Prostate gland (tissue), 2 donors: Measurements from ENCODE around the gene DYNC1H1. TPM values are rescaled to one million over a fixed set of nuclear protein-coding genes. Genes with fewer than 3 reads are reported as not detected.

Experiments used
- DNase-seq: peaks from one replicate; pipeline ENCODE4 v3.0.0-alpha.2; 2019; ENCODE audit warnings: low spot score
- H3K27ac ChIP-seq, 2 donors: fragments of 200-600 bp; sonication (generic); 2 replicates each; pipeline ENCODE4 v1.5.1; 2017 to 2019
- H3K27me3 ChIP-seq: fragments of 200-600 bp; sonication (generic); replicated peaks from 2 replicates; pipeline ENCODE4 v1.5.1; 2019; ENCODE audit not compliant: insufficient read depth
- H3K36me3 ChIP-seq, 2 donors: fragments of 200-600 bp; sonication (generic); 1 replicate in 1 of 2; 2 replicates in 1 of 2; pipeline versions ENCODE4 v1.5.1 to v1.8.1; 2017 to 2019
- H3K4me1 ChIP-seq: fragments of 200-600 bp; sonication (generic); replicated peaks from 2 replicates; pipeline ENCODE4 v1.5.1; 2019
- H3K4me3 ChIP-seq, 2 donors: fragments of 200-600 bp; sonication (generic); 2 replicates each; pipeline ENCODE4 v1.5.1; 2017 to 2019
- H3K9me3 ChIP-seq: fragments of 200-600 bp; sonication (generic); 2 replicates; pipeline ENCODE4 v1.5.1; 2017
- CTCF ChIP-seq, 4 experiments: fragments of 200-600 bp in 2 of 4; fragments of 450-650 bp in 2 of 4; sonication (generic) in 2 of 4; IDR thresholded peaks; 1 replicate in 3 of 4; 2 replicates in 1 of 4; pipeline ENCODE4 v1.5.1; 2016 to 2019; ENCODE audit warnings: antibody characterized with exemption in 4 of 4, mild to moderate bottlenecking in 2 of 4, moderate library complexity in 2 of 4
- POLR2A ChIP-seq: fragments of 450-650 bp; IDR thresholded peaks from one replicate; pipeline ENCODE4 v1.6.1; 2016; ENCODE audit warnings: antibody characterized with exemption, mild to moderate bottlenecking
- POLR2AphosphoS5 ChIP-seq: sonication (generic); formaldehyde crosslinking; IDR thresholded peaks from one replicate; pipeline ENCODE4 v1.6.1; 2017; ENCODE audit warnings: antibody characterized with exemption
- WGBS: methylation state at CpG from one replicate; pipeline ENCODE4 v1.1.5; 2018; 5-methylcytosine and 5-hydroxymethylcytosine counted together
- intact Hi-C: fragments of 100-400 bp; cut with DNase I; formaldehyde crosslinking; loops from one replicate; pipeline ENCODE4 v1.14.2; 2022
- total RNA-seq, 2 donors: library from RNA; depleted of rRNA; stranded (reverse); fragments of >200 nt; gene quantifications; one replicate each; pipeline ENCODE4 v1.1.0, GENCODE V29; 2016

Gene DYNC1H1
- total RNA-seq, 2 donors from 2014 or later, result 366 to 616 TPM

GRCh38 chr14:101997429-101998336, 33.3 kb downstream of the DYNC1H1 start:
- Histone ChIP-seq H3K36me3 (peaks cover 26 to 52% of the 10 kb centered on the region in 2 donors), H3K9me3 (no peaks in the 10 kb centered on the region), H3K4me1 (no peaks in the 10 kb centered on the region), H3K27ac (no peak overlapping the region), H3K4me3 (no peak overlapping the region), H3K27me3 (no peaks in the 10 kb centered on the region)
- no peak for TF ChIP-seq POLR2A
- no peak for TF ChIP-seq CTCF (IDR thresholded peaks at IDR 0.05)
- TF ChIP-seq POLR2AphosphoS5, result no peak
- DNase-seq, result no peak
- intact Hi-C loops, result no loop called here
- WGBS, result 91% methylated on average over 18 of the region's 18 CpGs

DNA sequence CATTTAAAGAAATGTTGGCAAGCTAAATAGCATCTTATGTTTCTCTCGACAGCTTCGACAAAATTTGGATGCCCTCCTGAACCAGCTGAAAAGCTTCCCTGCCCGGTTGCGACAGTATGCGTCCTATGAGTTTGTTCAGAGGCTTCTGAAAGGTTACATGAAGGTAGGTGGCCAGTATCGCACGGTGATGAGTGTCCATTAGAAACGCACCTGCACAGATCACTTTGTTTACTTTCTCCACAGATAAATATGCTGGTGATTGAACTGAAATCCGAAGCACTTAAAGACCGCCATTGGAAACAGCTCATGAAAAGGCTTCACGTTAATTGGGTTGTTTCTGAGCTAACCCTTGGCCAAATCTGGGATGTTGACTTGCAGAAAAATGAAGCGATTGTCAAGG, 36.5 kb downstream of the DYNC1H1 start:
- Histone ChIP-seq H3K36me3 (peaks cover 38 to 41% of the 10 kb centered on the region in 2 donors), H3K27ac (no peak overlapping the region), H3K27me3 (no peaks in the 10 kb centered on the region), H3K4me3 (no peak overlapping the region), H3K9me3 (no peaks in the 10 kb centered on the region), H3K4me1 (no peaks in the 10 kb centered on the region)
- DNase-seq, result no peak
- TF ChIP-seq CTCF (IDR thresholded peaks at IDR 0.05) (no peak), POLR2A (no peak), POLR2AphosphoS5 (no peak)
- intact Hi-C loops, result no loop called here
- 87% methylated on average over 12 of the region's 12 CpGs for WGBS

- H3K27ac ChIP-seq, result no peak overlapping the region
- H3K4me1 ChIP-seq, result no peaks in the 10 kb centered on the region
- H3K27me3 ChIP-seq, result no peaks in the 10 kb centered on the region
- WGBS, result 91% methylated on average over 9 of the region's 9 CpGs
- intact Hi-C loops, result no loop called here
- TF ChIP-seq POLR2AphosphoS5, result no peak
- no peak for TF ChIP-seq CTCF (IDR thresholded peaks at IDR 0.05)
- no peak for DNase-seq
- no peak overlapping the region for H3K4me3 ChIP-seq
- H3K9me3 ChIP-seq, result no peaks in the 10 kb centered on the region
- peaks cover 29 to 59% of the 10 kb centered on the region in 2 donors for H3K36me3 ChIP-seq
These were observed 41.0 kb downstream of the DYNC1H1 start for GRCh38 chr14:102005336-102005735.

DNA sequence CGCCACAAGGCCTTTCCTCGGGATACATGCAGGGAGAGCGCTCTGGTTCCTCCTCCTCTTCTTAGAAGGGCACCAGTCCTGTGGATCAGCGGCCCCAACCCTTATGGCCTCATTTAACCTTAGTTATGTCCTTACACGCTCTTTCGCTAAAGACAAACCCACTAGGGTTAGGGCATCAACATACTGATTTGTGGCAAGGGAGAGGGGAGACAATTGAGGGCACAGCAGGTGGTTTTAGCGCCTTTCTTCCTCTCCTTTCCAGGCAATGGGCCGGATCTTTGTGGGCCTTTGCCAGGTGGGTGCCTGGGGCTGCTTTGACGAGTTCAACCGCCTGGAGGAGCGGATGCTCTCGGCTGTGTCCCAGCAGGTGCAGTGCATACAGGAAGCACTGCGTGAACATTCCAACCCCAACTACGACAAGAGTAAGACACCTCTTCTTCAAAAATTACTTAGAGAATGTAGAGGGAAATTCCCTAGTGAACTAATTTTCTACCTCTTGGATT, 43.6 kb downstream of the DYNC1H1 start:
- H3K4me3 ChIP-seq, result no peak overlapping the region
- 87% methylated on average over 14 of the region's 14 CpGs for WGBS
- intact Hi-C loops, result no loop called here
- H3K27me3 ChIP-seq, result no peaks in the 10 kb centered on the region
- H3K9me3 ChIP-seq, result no peaks in the 10 kb centered on the region
- H3K4me1 ChIP-seq, result no peaks in the 10 kb centered on the region
- H3K36me3 ChIP-seq, result peaks cover 41 to 55% of the 10 kb centered on the region in 2 donors
- TF ChIP-seq POLR2A (no peak), POLR2AphosphoS5 (no peak), CTCF (IDR thresholded peaks at IDR 0.05) (no peak)
- DNase-seq, result no peak
- no peak overlapping the region for H3K27ac ChIP-seq

GRCh38 chr14:102008891-102009290, 44.5 kb downstream of the DYNC1H1 start:
- intact Hi-C loops, result no loop called here
- Histone ChIP-seq H3K4me1 (no peaks in the 10 kb centered on the region), H3K9me3 (no peaks in the 10 kb centered on the region), H3K4me3 (no peak overlapping the region), H3K27me3 (no peaks in the 10 kb centered on the region), H3K27ac (no peak overlapping the region), H3K36me3 (peaks cover 41 to 62% of the 10 kb centered on the region in 2 donors)
- no peak for DNase-seq
- TF ChIP-seq POLR2AphosphoS5 (no peak), CTCF (IDR thresholded peaks at IDR 0.05) (no peak), POLR2A (no peak)
- WGBS, result 86% methylated on average over 8 of the region's 8 CpGs
